Posterior vena cava (tissue), 2 donors: ENCODE data around the gene CIC. TPM values are rescaled to one million over a fixed set of nuclear protein-coding genes. Genes with fewer than 3 reads are reported as not detected.

Source experiments
- DNase-seq: peaks from one replicate; pipeline ENCODE4 v3.0.0-alpha.2; 2020; ENCODE audit warnings: low spot score
- intact Hi-C, 2 donors: fragments of 100-400 bp; cut with DNase I; formaldehyde crosslinking; loops; one replicate each; pipeline versions ENCODE4 v1.14.1 to v1.14.2; 2022 to 2023
- long read RNA-seq, 2 donors: library from polyadenylated mRNA; unstranded; transcript quantifications; one replicate each; pipeline ENCODE4 v2.0.0, GENCODE V29; 2020 to 2021
- total RNA-seq, 2 donors: library from RNA; stranded (reverse); fragmentation: NEBNext Ultra II Directional; extraction: Animal tissue kit (Norgen Biotek cat#: 25700); gene quantifications; one replicate each; pipeline ENCODE4 v1.2.1, GENCODE V29; 2021
- donor health status: DM: yes; HTN: yes; CAD: no.
- donor health status: DM: yes; HTN: yes; CAD: no.

Gene CIC
- 10 to 100 TPM; 57.7 to 79.0 TPM for total RNA-seq
- long read RNA-seq, donor 1, partial matches to known transcripts, result 11 of 12 reads
- long read RNA-seq, donor 1, other reads (novel, unspliced or antisense), result 1 of 12 reads
- long read RNA-seq, donor 2, partial matches to known transcripts, result 13 of 20 reads
- long read RNA-seq, donor 2, other reads (novel, unspliced or antisense), result 5 of 20 reads

DNA sequence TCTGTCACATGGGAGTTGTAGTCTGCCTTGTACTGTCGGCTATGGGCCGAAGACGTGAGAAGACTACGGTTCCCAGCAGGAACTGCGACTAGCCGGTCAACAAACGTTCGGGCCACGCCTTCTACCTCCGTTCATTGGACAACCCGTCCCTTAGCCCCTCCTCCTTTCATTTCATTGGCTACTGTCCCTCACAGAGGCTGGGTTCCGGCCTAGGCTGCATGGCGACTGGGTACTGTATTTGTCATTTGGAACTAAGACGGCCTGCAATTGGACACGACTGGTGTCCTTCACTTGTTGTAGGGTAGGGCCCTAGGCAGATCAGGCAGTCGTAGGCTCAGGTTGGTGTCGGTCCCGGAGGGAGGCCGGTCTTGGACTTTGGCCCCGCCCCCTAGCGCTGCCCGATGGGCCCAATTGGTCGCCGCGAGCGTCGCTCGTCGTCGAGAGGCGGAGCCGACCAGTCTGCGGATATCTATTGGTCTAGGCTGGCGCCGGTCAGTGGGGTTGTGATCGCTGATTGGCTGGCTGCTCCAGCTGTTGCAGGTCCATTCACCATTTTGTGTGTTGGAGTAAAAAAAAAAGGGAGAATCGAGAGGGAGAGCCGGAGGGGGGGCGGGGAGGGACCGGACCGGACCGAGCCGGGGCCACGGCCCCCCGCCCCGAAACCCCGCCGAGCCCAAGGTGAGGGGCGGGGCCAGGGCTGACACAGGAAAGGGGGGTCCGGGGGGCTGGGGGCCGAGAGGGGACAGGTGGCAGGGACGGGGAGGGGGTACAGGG is at the start of gene CIC:
Gene CIC (plus strand): TSS at position 549 of the 774 bp plus-strand sequence. CDS start 2,532 bp downstream, outside the sequence.
- DNase-seq, result peak; percentile 100
- intact Hi-C loops, result no loop called here

DNA sequence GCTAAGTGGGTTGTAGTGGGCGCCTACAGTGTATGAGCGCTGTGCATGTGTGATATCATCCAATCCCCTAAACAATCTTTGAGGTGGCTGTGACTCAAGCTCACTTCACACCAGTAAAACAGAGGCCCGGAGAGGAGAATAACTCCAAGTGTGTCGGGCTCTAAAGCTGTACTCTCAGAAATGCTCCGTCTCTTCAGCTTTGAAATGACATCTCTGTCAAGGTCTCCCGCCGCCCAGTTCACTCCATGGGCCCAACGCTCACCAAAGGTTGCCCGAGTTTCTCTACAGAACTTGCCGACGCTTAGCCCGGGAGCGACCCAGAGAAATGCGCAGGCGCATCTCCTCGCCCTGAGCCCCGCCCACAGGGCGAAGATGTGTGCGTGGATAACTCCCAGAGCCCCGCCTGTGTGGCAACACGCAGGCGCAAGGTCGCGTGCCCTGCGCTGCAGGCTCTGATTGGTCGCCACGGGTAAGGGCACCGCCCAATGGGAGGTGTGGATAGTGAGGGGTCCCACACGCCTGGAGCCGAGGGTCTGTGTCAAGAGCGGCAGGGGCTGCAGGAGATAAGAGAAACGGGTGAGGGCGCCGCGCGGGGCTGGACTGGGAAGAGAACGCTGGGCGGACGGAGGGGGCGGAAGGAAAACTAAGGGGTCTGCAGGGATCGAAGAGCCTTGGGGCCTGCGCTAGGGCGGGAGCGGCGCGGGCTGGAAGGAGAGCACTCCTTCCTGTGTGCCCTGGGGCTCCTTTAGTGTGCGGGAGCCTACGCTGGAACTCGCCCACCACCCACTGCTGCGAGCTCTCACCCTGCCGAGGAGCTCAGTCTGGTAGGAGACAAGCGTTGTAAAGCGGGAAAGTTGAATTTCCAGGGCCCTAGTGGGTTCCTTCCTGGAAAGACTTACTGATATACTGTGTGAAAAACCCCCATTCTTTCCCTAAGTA is 49.0 kb upstream of the CIC start, which contains the start of gene ZNF526:
Gene ZNF526 (plus strand): TSS at position 501 of the 939 bp plus-strand sequence. CDS start 4,092 bp downstream, outside the sequence.
- peak; percentile 99 for DNase-seq
- intact Hi-C loops, result no loop called here

DNA sequence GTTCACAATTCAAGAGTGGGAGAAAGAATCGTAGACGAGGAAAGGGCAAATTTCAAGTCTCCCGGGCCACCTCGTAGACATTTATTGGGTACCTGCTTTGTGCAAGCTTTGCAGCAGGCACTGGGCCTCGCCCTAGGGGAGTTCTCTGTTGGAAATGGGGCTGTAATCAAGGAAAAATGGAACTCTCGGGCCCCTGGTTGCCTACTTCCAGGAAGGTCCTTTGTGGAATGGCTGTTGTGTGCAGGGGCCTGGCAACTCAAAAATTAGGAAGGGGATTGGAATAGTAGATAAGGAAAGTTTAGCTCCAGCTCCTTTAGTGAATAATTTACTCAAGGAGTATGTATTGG is 48.3 kb upstream of the CIC start:
- intact Hi-C loops, result no loop called here

DNA sequence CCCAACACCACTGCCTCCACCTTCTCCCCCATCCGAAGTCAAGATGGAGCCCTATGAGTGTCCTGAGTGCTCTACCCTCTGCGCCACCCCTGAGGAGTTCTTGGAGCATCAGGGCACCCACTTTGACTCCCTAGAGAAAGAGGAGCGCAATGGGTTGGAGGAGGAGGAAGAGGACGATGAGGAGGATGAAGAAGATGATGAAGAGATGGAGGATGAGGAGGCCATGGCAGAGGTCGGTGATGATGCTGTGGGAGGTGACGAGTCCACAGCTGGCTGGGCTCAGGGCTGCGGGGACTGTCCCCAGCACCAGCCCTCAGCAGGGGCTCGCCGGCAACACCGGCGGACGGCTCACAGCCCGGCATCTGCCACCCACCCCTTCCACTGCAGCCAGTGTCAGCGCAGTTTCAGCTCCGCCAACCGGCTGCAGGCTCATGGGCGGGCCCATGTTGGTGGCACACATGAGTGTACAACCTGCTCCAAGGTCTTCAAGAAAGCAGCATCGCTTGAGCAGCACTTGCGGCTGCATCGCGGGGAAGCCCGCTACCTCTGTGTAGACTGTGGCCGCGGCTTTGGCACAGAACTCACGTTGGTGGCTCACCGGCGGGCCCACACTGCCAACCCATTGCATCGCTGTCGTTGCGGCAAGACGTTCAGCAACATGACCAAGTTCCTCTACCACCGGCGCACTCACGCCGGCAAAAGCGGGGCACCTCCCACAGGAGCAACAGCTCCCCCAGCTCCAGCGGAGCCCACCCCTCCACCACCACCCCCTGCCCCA is 43.9 kb upstream of the CIC start:
- no peak for DNase-seq
- intact Hi-C loops, result no loop called here

More for the DNA sequence above, 48.3 kb upstream of the CIC start:
- DNase-seq, result no peak

DNA sequence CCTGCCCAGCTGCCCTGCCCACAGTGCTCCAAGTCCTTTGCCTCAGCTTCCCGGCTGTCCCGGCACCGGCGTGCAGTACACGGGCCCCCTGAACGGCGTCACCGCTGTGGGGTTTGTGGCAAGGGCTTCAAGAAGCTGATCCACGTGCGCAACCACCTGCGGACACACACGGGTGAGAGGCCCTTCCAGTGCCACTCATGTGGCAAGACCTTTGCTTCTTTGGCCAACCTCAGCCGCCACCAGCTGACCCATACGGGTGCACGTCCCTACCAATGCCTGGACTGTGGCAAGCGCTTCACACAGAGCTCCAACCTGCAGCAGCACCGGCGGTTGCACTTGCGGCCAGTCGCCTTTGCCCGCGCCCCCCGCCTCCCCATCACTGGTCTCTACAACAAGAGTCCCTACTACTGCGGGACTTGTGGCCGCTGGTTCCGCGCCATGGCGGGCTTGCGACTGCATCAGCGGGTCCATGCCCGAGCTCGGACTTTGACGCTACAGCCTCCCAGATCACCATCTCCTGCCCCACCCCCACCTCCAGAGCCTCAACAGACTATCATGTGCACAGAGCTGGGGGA is 43.2 kb upstream of the CIC start:
- no peak for DNase-seq
- intact Hi-C loops, result no loop called here

DNA sequence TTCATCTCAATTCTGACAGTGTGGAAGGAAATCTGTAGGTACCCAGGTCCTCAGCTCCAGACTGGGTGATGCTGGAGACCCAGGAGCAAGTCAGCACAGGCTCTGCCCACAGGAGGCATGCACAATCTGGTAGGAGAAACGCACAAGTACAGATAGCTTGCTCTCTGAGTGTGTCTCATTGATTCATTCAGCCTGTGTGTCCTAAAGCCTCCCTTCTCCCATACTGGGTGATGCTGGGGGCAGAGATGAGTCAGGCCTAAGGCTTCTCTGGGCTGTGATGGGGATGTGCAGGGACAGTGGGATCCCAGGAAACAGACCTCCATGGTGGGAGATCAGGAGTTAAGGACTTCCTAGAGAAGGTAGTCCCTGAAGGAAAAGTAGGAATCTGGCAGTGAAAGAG is 42.2 kb upstream of the CIC start:
- intact Hi-C loops, result no loop called here
- DNase-seq, result no peak

DNA sequence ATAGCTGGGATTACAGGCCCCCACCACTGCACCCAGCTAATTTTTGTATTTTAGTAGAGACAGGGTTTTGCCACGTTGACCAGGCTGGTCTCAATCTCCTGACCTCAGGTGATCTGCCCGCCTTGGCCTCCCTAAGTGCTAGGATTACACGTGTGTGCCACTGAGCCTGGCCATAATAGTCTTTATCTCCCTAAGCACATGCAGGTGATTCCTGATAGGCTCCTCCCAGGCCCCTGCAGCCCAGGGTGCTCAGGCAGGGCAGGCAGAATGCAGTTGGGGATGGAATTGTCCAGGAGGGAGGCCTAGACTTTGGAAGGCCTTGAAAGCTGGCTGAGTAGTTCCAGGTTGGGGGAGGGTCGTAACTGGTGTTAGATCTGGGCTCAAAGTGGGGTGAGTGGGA is 40.4 kb upstream of the CIC start:
- intact Hi-C loops, result no loop called here
- no peak for DNase-seq

DNA sequence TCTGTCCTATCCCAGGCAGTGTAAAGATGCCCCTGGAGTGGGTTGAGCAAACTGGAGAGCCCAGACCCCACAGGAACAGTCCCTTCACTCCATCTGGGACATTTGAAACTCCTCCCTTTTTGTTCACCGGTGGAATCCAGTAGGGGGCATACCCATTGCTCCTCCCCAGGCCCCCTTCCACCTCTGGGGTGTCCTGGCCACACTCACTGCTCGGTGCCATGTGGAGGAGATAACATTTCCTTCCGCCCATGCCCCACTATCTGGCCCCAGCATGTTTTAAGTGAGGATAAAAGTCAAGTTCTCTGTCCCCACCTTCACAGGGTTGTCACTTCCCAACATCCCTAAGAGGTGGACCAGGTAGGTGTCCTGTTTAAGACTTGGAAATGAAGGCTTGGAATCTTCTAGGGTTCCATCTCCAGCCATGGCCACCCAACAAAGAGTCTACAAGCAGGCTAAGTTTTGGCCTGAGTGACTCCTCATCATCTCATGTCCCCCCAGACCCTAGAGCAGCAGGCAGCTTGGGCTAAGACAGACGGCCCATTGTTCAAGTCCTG is 39.7 kb upstream of the CIC start:
- intact Hi-C loops, result no loop called here
- no peak for DNase-seq

DNA sequence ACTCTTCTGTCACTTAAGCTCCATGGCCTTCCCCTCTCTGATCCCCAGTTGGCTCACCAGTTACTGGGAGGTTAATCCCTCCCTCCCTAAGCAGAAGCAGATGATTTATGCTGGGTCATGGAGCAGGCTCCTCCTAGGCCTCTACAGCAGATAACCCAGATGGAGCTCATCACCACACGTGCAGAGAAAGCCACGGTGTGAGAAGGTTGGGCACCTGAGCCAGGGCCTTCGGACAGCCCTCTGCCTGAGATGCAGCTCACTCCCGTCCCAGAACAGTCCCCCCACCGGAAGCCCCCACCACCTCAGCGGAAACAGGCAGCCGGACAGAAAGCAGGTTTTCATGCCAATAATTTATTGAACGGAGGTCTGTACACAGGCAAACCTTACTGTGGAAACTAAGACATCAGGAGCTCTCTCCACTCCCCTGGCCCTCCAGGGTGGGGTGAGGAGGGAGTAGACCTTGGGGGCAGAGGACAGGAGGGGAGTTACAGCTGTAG is 39.1 kb upstream of the CIC start:
- intact Hi-C loops, result no loop called here
- no peak for DNase-seq

DNA sequence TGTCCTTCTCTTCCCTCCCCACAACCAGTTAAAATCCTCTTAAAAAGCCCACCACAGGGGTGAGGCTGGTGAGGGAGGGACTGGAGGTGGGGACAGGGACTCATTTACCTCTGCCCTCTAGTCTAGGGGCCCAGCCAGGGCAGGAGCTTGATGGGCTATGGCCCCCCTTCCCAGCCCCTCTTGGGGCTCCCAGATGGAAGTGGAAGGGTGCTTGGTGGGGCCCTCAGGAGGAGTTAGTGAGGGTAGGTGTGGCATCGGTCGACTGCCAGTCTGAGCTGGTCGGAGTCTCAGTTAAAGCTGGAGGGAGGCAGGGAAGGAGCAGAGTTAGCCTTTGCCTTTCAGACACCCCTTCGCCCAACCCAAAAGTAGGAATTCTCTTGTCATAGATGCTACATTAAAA is 38.5 kb upstream of the CIC start:
- DNase-seq, result no peak
- intact Hi-C loops, result no loop called here

DNA sequence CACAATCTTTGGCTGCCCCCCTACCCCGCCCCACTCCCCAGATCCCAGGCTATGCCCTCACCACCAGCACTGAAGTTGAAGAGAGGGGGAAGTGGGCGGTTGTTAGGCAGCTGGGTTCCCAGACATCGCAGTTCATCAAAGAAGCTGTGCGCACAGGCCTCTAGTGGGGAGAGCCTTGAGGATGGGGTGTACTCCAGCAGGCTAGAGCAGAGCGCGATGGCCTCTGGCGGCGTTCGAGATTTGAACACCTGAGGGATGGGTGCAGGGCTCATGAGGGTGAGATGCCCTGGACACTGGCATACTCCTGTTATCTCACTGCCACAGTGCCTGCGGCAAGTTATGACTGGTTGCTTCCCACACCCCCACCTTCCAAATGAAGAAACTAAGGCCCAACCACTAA is 36.6 kb upstream of the CIC start:
- intact Hi-C loops, result no loop called here
- DNase-seq, result no peak

DNA sequence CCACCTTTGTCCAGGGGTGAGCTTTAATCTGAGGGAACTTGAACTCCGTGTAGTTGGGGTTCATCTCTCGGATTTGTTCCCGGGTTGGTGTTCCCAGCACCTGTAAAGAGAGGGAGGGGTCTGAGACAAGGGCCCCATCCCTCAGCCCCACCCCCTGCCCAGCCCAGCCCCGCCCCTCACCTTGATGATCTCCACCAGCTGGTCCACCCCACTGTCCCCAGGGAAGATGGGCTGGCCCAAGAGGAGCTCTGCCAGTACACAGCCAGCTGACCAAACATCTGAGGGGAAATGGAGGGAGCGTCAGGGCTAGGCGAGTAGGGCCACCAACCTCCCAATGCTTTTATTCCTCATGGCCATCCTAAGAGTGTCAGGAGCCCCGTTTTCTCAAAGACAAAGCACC is 35.9 kb upstream of the CIC start:
- intact Hi-C loops, result no loop called here
- DNase-seq, result no peak

DNA sequence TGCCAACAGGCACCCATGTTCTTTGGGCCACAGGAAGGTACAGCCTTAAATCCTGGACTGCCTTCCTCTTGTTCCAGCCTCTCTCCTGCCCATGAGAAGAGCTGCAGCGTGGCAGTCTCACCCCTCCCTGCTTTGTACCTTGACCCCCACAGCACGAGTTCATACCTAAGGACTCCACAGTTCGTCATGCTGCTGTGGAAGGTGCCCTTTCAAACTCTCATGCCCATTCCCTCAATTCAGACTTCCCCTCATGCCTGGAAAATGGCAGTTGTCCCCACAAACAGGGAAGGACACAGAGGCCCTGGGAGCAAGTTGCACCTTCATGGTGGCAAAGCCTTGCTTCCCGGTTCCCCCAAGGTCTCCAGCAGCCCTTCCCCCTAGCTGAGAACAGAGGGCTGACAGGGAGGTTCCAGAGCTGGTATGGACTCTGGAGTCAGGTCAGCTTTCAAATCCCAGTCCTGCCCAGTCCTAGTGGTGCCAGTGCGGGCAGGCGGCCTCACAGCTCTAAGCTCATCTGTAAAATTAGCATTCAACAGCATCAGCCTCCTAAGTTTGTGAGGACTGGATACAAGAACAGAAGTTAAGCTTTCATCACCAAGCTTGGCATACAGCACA is 35.3 kb upstream of the CIC start:
- intact Hi-C loops, result no loop called here
- DNase-seq, result no peak

DNA sequence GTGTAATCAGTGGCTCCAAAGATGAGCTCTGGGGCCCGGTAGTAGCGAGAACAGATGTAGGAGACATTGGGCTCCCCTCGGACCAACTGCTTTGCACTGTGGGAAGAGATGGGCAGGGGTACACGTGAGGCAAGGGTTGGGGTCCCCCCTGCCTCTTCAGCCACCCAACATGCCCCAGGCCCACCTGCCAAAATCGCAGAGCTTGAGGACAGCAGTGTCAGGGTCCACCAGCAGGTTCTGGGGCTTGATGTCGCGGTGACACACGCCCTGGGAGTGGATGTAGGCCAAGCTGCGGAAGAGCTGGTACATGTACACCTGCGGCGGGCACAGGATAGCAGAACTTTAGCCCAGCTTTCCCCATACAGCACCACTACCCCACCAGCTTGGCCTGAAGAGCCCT is 34.7 kb upstream of the CIC start:
- no peak for DNase-seq
- intact Hi-C loops, result no loop called here

DNA sequence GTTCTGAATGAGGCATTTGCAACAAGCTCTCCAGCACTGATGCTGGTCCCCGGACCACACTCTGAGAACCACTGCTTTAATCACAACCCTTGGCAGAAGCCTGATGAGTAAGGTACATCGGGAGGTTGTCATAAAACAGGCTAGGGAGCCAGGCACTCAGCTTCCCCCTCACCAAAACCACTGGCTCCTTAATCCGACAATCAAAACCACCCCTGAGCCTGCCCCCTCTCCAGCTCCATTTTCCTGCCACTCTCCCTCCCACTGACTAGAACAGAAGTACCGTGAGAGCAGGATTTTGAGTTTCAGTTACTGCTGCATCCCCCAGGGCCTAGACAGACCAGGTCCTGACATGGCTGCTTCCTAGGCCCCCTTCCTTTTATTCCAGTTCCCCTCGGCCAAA is 33.9 kb upstream of the CIC start:
- intact Hi-C loops, result no loop called here
- DNase-seq, result no peak

DNA sequence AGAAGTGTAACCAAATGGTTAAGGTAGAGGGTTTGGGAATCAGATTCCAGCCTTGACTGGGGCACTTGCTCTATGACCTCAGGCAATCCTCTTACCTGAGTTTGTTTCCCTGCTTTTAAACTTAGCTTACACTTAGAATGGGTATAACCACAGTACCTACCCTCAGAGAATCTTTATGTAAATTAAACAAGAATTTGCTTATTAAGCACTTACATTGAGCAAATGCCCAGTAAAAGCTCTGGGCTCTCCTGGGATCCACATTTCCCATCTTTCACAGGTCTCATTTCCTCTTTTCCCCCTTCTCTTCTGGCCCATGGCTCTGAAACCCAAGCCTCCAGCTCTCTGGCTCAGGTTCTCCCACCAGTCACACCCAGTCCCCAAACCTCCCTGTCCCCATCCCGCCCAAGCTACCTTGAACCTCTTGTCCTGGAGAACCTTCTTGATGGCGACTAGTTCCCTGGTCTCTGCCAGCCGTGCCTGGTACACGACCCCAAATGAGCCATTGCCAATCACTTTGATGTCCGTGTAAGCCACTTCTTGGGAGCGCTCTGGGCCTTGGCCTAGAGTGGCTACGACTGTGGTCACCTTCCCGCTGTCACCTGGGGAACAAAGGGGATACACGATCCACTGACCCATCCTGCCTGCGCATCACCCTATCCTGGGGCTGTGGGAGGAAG is 29.4 kb upstream of the CIC start:
- no peak for DNase-seq
- intact Hi-C loops, result loop anchor here in 1 of 2 donors (10.0 kb wide), 1 partner anchor 55 kb away; no protein-coding TSS in a partner anchor

DNA sequence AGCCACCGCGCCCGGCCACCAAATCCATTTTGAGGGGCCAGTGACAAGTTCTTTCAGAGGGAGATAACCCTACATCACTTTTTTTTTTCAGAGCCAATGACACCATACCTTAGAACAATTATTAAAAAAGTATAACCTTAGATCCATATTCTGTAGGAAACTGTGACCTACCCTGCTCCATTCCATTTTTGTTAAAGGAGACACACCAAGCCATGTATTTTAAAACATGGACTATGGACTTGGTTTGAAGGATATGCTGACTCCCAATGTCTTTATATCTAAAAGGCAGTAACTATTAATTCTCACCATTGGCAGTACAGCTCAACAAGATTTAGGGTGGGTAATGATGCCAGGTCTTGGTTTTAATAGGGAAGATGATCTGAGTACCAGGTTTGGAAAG is 27.8 kb upstream of the CIC start:
- intact Hi-C loops, result loop anchor here in 1 of 2 donors (10.0 kb wide), 1 partner anchor 54 kb away; no protein-coding TSS in a partner anchor
- no peak for DNase-seq
